ENCODE measurements around the gene GOLGB1. TPM values are rescaled to one million over a fixed set of nuclear protein-coding genes. Genes with fewer than 3 reads are reported as not detected.

GOLGB1 gene
- total and polyA plus RNA-seq, 2 donors (not counting 1 experiment from before 2014, with no cell fraction given): 24.7 to 68.7 TPM

DNA sequence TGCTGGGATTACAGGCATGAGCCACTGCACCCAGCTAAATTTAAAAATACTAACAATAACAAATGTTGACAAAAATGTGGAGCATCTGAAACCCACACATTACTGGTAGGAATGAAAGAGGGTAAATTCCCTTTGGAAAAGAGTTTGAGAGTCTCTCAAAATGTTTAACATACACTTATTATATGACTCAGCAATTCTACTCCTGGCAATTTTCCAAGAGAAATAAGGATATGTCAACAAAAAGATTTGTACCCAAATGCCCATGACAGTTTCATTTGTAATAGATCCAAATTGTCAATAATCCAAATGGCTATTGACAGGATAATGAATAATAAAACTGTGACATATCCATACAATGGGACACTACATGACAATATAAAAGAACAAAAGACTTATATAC lies 97.9 kb downstream of the GOLGB1 start:
- Histone ChIP-seq H3K4me2 (ENCODE audit: extremely low read depth, insufficient read depth, low read length) (no peak overlapping the region), H4K20me1 (ENCODE audit: control insufficient read depth, extremely low read depth, insufficient read depth, low read length) (no peaks in the 10 kb centered on the region), H3K27me3 (ENCODE audit: control insufficient read depth, insufficient read depth, low read length) (no peaks in the 10 kb centered on the region), H3K4me3 (replicated peaks in 1 of 4; ENCODE audit: control extremely low read depth in 1 of 4, insufficient read depth in 1 of 4, low read depth in 3 of 4, low read length in 4 of 4) (no peak overlapping the region), H3K27ac (ENCODE audit: insufficient read depth, low read length) (no peak overlapping the region), H3K4me1 (ENCODE audit: control insufficient read depth, extremely low read depth, insufficient read depth, low read length) (no peaks in the 10 kb centered on the region), H3K36me3 (ENCODE audit: control insufficient read depth, insufficient read depth, low read length) (no peaks in the 10 kb centered on the region), H3K9me3 (ENCODE audit: control insufficient read depth, insufficient read depth, low read depth, low read length) (no peaks in the 10 kb centered on the region), H3K9ac (ENCODE audit: insufficient read depth, low read length) (no peak overlapping the region), H2AFZ (ENCODE audit: low read length) (no peak overlapping the region), H3K79me2 (ENCODE audit: control insufficient read depth, insufficient read depth, low read length) (no peaks in the 10 kb centered on the region)
- TF ChIP-seq CTCF (conservative IDR thresholded peaks at IDR 0.05 in 1 of 2, IDR thresholded peaks at IDR 0.05 in 1 of 2; ENCODE audit: low read depth in 1 of 2, low read length in 2 of 2): no peak
- DNase-seq (ENCODE audit: low read depth in 2 of 2): peak; percentile 5 to 34

DNA sequence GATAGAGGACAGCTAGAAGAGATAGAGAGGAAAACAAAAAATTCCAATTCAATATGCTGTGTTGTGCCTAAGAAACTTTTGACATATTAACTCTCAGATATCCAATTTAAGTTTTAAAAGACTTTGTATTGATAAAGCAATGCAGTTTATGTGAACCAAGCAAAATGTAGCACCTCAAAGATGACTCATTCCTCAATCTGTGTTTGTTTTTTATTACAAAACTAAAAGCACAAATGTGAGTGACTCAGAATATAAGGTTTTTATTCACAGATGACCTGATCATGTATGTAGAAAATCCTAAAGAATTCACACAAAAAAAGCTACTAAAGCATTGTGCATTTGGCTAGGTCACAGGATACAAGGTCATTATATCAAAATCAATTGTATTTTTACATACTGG lies 99.9 kb downstream of the GOLGB1 start:
- H3K9ac ChIP-seq (ENCODE audit: insufficient read depth, low read length): no peak overlapping the region
- H3K36me3 ChIP-seq (ENCODE audit: control insufficient read depth, insufficient read depth, low read length): no peaks in the 10 kb centered on the region
- H3K9me3 ChIP-seq (ENCODE audit: control insufficient read depth, insufficient read depth, low read depth, low read length): no peaks in the 10 kb centered on the region
- no peaks in the 10 kb centered on the region for H3K4me1 ChIP-seq (ENCODE audit: control insufficient read depth, extremely low read depth, insufficient read depth, low read length)
- no peaks in the 10 kb centered on the region for H4K20me1 ChIP-seq (ENCODE audit: control insufficient read depth, extremely low read depth, insufficient read depth, low read length)
- peak; percentile 5 to 54 for DNase-seq (ENCODE audit: low read depth in 2 of 2)
- TF ChIP-seq CTCF (conservative IDR thresholded peaks at IDR 0.05 in 1 of 2, IDR thresholded peaks at IDR 0.05 in 1 of 2; ENCODE audit: low read depth in 1 of 2, low read length in 2 of 2) (no peak), EZH2 (IDR thresholded peaks at IDR 0.05; ENCODE audit: low read length, missing control alignments) (no peak)
- H3K27ac ChIP-seq (ENCODE audit: insufficient read depth, low read length): no peak overlapping the region
- no peaks in the 10 kb centered on the region for H3K27me3 ChIP-seq (ENCODE audit: control insufficient read depth, insufficient read depth, low read length)
- H3K79me2 ChIP-seq (ENCODE audit: control insufficient read depth, insufficient read depth, low read length): no peaks in the 10 kb centered on the region
- H2AFZ ChIP-seq (ENCODE audit: low read length): no peak overlapping the region
- H3K4me3 ChIP-seq (replicated peaks in 1 of 4; ENCODE audit: control extremely low read depth in 1 of 4, insufficient read depth in 1 of 4, low read depth in 3 of 4, low read length in 4 of 4): no peak overlapping the region
- H3K4me2 ChIP-seq (ENCODE audit: extremely low read depth, insufficient read depth, low read length): no peak overlapping the region

DNA sequence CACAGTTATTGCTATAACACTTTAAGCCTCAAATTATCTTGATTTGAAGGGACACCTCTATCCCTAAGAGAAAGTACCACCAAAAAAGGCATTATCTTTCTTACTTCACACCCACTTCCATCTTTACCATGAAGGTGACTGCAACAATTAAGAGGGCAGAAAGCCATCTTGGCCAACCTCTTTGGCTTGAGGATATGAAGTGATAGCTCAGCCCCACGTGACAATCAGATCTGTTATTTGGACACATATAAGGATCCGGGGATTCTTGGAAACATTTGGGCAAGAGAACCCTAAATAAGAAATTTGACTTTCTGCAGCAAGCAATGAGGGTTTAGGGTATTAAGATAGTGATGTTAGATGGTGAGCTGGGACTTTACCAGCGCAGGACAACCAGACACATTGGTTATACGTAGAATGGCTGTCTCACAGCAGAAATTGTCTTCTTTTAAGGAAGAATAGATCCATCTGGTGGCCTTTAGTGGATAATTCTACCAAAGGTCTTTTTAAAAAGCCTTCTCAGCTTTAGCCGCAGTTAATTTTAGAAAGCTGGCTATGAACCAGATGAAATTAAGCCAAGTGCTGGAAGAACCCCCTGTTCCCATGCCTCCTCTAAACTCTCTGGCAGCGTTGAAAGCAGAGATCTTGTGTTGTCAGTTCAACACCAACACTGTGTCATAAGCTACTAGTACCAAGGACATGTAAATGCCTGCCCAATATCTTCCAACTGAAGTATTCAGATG lies 101.2 kb downstream of the GOLGB1 start:
- no peak for TF ChIP-seq CTCF (conservative IDR thresholded peaks at IDR 0.05 in 1 of 2, IDR thresholded peaks at IDR 0.05 in 1 of 2; ENCODE audit: low read depth in 1 of 2, low read length in 2 of 2)
- TF ChIP-seq EZH2 (IDR thresholded peaks at IDR 0.05; ENCODE audit: low read length, missing control alignments): no peak
- Histone ChIP-seq H3K27ac (ENCODE audit: insufficient read depth, low read length) (no peak overlapping the region), H3K79me2 (ENCODE audit: control insufficient read depth, insufficient read depth, low read length) (no peaks in the 10 kb centered on the region), H3K27me3 (ENCODE audit: control insufficient read depth, insufficient read depth, low read length) (no peaks in the 10 kb centered on the region), H3K9ac (ENCODE audit: insufficient read depth, low read length) (no peak overlapping the region), H3K9me3 (ENCODE audit: control insufficient read depth, insufficient read depth, low read depth, low read length) (no peaks in the 10 kb centered on the region), H3K36me3 (ENCODE audit: control insufficient read depth, insufficient read depth, low read length) (no peaks in the 10 kb centered on the region), H3K4me2 (ENCODE audit: extremely low read depth, insufficient read depth, low read length) (no peak overlapping the region), H4K20me1 (ENCODE audit: control insufficient read depth, extremely low read depth, insufficient read depth, low read length) (no peaks in the 10 kb centered on the region), H3K4me1 (ENCODE audit: control insufficient read depth, extremely low read depth, insufficient read depth, low read length) (no peaks in the 10 kb centered on the region), H2AFZ (ENCODE audit: low read length) (no peak overlapping the region), H3K4me3 (replicated peaks in 1 of 4; ENCODE audit: control extremely low read depth in 1 of 4, insufficient read depth in 1 of 4, low read depth in 3 of 4, low read length in 4 of 4) (no peak overlapping the region)
- peak in 1 of 2 donors; percentile 76 for DNase-seq (ENCODE audit: low read depth in 2 of 2)
